H9 (cell line): Measurements from ENCODE around the gene BLNK. TPM values are rescaled to one million over a fixed set of nuclear protein-coding genes. Genes with fewer than 3 reads are reported as not detected.

Experiments used
- DNase-seq: peaks from one replicate; pipeline ENCODE4 v3.0.0-alpha.2; 2017
- H2AFZ ChIP-seq: one replicate; pipeline ENCODE4 v1.6.1; 2013; ENCODE audit warnings: mild to moderate bottlenecking, low read length, control low read depth, moderate library complexity
- H2AK5ac ChIP-seq: 2 replicates; pipeline ENCODE4 v1.6.1; 2013; ENCODE audit warnings: low read length, control low read depth, mixed read lengths; ENCODE audit not compliant: insufficient read length
- H2BK120ac ChIP-seq: one replicate; pipeline ENCODE4 v1.6.1; 2013; ENCODE audit warnings: low read depth, mild to moderate bottlenecking, low read length, control low read depth, inconsistent platforms; ENCODE audit not compliant: poor library complexity, severe bottlenecking
- H2BK12ac ChIP-seq: 2 replicates; pipeline ENCODE4 v1.6.1; 2013; ENCODE audit warnings: low read length, control low read depth, mixed read lengths, low read depth; ENCODE audit not compliant: insufficient read length
- H2BK15ac ChIP-seq: 2 replicates; pipeline ENCODE4 v1.6.1; 2013; ENCODE audit warnings: low read depth, low read length, control low read depth
- H2BK20ac ChIP-seq: one replicate; pipeline ENCODE4 v1.6.1; 2013; ENCODE audit warnings: low read depth, mild to moderate bottlenecking, low read length, control low read depth, inconsistent platforms; ENCODE audit not compliant: poor library complexity, severe bottlenecking
- H2BK5ac ChIP-seq: 2 replicates; pipeline ENCODE4 v1.6.1; 2013; ENCODE audit warnings: low read length, control low read depth, mixed read lengths; ENCODE audit not compliant: insufficient read length
- H3K14ac ChIP-seq: 2 replicates; pipeline ENCODE4 v1.6.1; 2013; ENCODE audit warnings: low read length, control low read depth; ENCODE audit not compliant: insufficient read depth
- H3K18ac ChIP-seq: 2 replicates; pipeline ENCODE4 v1.6.1; 2013; ENCODE audit warnings: low read depth, mild to moderate bottlenecking, mixed read lengths, low read length, control low read depth; ENCODE audit not compliant: insufficient read length
- H3K23ac ChIP-seq: 2 replicates; pipeline ENCODE4 v1.6.1; 2013; ENCODE audit warnings: low read length, control low read depth, mixed read lengths, low read depth; ENCODE audit not compliant: insufficient read length
- H3K23me2 ChIP-seq: 2 replicates; pipeline ENCODE4 v1.6.1; 2013; ENCODE audit warnings: low read depth, mild to moderate bottlenecking, mixed read lengths, low read length, control low read depth; ENCODE audit not compliant: insufficient read length, poor library complexity, severe bottlenecking
- H3K27ac ChIP-seq: 2 replicates; pipeline ENCODE4 v1.5.1; 2013; ENCODE audit warnings: low read length, control low read depth, mixed read lengths, low read depth; ENCODE audit not compliant: insufficient read length
- H3K27me3 ChIP-seq: 2 replicates; pipeline ENCODE4 v1.6.1; 2013; ENCODE audit warnings: low read length, control low read depth, inconsistent platforms; ENCODE audit not compliant: insufficient read depth
- H3K4ac ChIP-seq: 2 replicates; pipeline ENCODE4 v1.6.1; 2013; ENCODE audit warnings: low read depth, mild to moderate bottlenecking, control low read depth, inconsistent platforms, low read length, moderate library complexity
- H3K4me1 ChIP-seq: 2 replicates; pipeline ENCODE4 v1.6.1; 2013; ENCODE audit warnings: low read length, control low read depth, inconsistent platforms; ENCODE audit not compliant: insufficient read depth
- H3K4me2 ChIP-seq: 2 replicates; pipeline ENCODE4 v1.6.1; 2013; ENCODE audit warnings: low read length, control low read depth, mixed read lengths; ENCODE audit not compliant: insufficient read length, insufficient read depth
- H3K56ac ChIP-seq: 2 replicates; pipeline ENCODE4 v1.6.1; 2013; ENCODE audit warnings: low read depth, mild to moderate bottlenecking, mixed read lengths, low read length, control low read depth; ENCODE audit not compliant: insufficient read length
- H3K79me1 ChIP-seq: 2 replicates; pipeline ENCODE4 v1.6.1; 2013; ENCODE audit warnings: low read depth, mild to moderate bottlenecking, moderate library complexity, low read length, control low read depth, inconsistent platforms; ENCODE audit not compliant: insufficient read depth, poor library complexity, severe bottlenecking
- H3K79me2 ChIP-seq: 2 replicates; pipeline ENCODE4 v1.6.1; 2013; ENCODE audit warnings: low read length, control low read depth, inconsistent platforms; ENCODE audit not compliant: insufficient read depth
- H3K9ac ChIP-seq: 2 replicates; pipeline ENCODE4 v1.6.1; 2013; ENCODE audit warnings: low read length, control low read depth, mixed read lengths; ENCODE audit not compliant: insufficient read length; ENCODE audit errors: extremely low read depth
- H3K9me3 ChIP-seq: one replicate; pipeline ENCODE4 v1.6.1; 2013; ENCODE audit warnings: low read depth, low read length, inconsistent platforms; ENCODE audit not compliant: control insufficient read depth
- H3T11ph ChIP-seq: one replicate; pipeline ENCODE4 v1.6.1; 2013; ENCODE audit warnings: mild to moderate bottlenecking, low read length, control low read depth, inconsistent platforms
- H4K20me1 ChIP-seq: one replicate; pipeline ENCODE4 v1.6.1; 2013; ENCODE audit not compliant: control insufficient read depth, insufficient read length, insufficient read depth
- H4K5ac ChIP-seq: 2 replicates; pipeline ENCODE4 v1.6.1; 2013; ENCODE audit warnings: low read depth, mild to moderate bottlenecking, mixed read lengths, low read length, control low read depth; ENCODE audit not compliant: insufficient read length
- H4K8ac ChIP-seq: replicated peaks from 2 replicates; pipeline ENCODE4 v1.6.1; 2013; ENCODE audit warnings: low read length, control low read depth, mixed read lengths, low read depth; ENCODE audit not compliant: insufficient read length
- H4K91ac ChIP-seq: 2 replicates; pipeline ENCODE4 v1.6.1; 2013; ENCODE audit warnings: low read depth, mild to moderate bottlenecking, moderate library complexity, mixed read lengths, low read length, control low read depth; ENCODE audit not compliant: insufficient read length
- H3K27ac Mint-ChIP-seq, 3 experiments: 2 replicates in 2 of 3; 3 replicates in 1 of 3; pipeline ENCODE4 v1.8.0; 2020 to 2021; ENCODE audit warnings: mixed read lengths in 3 of 3, mild to moderate bottlenecking in 1 of 3, moderate library complexity in 1 of 3
- H3K27me3 Mint-ChIP-seq: 2 replicates; pipeline ENCODE4 v1.8.0; 2021; ENCODE audit warnings: low read depth, mild to moderate bottlenecking, moderate library complexity, mixed read lengths
- H3K36me3 Mint-ChIP-seq, 3 experiments: 2 replicates in 2 of 3; 3 replicates in 1 of 3; pipeline ENCODE4 v1.8.0; 2020 to 2021; ENCODE audit warnings: low read depth in 3 of 3, mixed read lengths in 3 of 3; ENCODE audit not compliant: insufficient read depth in 1 of 3
- H3K4me1 Mint-ChIP-seq, 2 experiments: 2 replicates each; pipeline ENCODE4 v1.8.0; 2020; ENCODE audit warnings: mixed read lengths in 2 of 2
- H3K4me3 Mint-ChIP-seq, 2 experiments: 2 replicates in 1 of 2; 3 replicates in 1 of 2; pipeline ENCODE4 v1.8.0; 2020 to 2021; ENCODE audit warnings: mild to moderate bottlenecking in 2 of 2, mixed read lengths in 2 of 2, moderate library complexity in 1 of 2
- H3K9me3 Mint-ChIP-seq, 2 experiments: 2 replicates in 1 of 2; 3 replicates in 1 of 2; pipeline ENCODE4 v1.8.0; 2020; ENCODE audit warnings: mild to moderate bottlenecking in 2 of 2, mixed read lengths in 2 of 2, moderate library complexity in 1 of 2
- WGBS: extraction: QIAGEN DNeasy Blood & Tissue Kit; methylation state at CpG from one replicate; pipeline ENCODE4 v1.1.7; 2013; ENCODE audit warnings: missing lambda C conversion rate, low lambda C conversion rate, mixed read lengths; ENCODE audit not compliant: insufficient read length; ENCODE audit errors: extremely low coverage; 5-methylcytosine and 5-hydroxymethylcytosine counted together
- total RNA-seq: library from RNA; stranded (reverse); gene quantifications from 2 replicates; pipeline ENCODE4 v1.2.1, GENCODE V29; 2021
- TF ChIP-seq, protein P1 (sequence below): fragments of 200-600 bp; sonication (generic); conservative IDR thresholded peaks from 3 replicates; pipeline ENCODE4 v1.8.0; 2021; ENCODE audit warnings: antibody characterized with exemption, mild to moderate bottlenecking

The BLNK gene
- total RNA-seq, 1 experiment from 2014 or later: not detected

DNA sequence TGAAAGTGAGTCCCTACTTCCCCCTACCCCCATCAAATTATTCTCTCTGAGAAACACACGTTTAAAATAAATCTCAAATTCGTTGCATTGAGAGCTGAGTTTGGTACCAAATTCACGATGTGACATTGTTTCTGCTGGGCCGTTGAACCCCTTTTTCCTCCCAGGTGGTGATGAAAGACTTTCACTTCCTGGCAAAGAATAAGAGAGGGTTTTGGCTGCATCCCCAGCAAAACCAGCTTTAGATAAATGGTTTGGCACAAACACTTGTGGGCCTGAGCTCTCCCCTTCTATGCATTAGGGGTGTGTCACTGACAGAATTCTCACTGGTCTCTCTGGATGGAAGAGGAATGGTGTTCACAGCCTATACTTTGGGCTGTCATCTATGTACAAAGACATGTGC is 24.1 kb upstream of the BLNK start:
- no peak overlapping the region for H2BK20ac ChIP-seq
- H3K27me3 Mint-ChIP-seq: no peaks in the 10 kb centered on the region

More for the DNA sequence above, 24.1 kb upstream of the BLNK start:
- Mint-ChIP-seq H3K4me3 (no peak overlapping the region), H3K36me3 (no peaks in the 10 kb centered on the region), H3K9me3 (no peaks in the 10 kb centered on the region), H3K27ac (no peak overlapping the region), H3K4me1 (peaks cover 4 to 6% of the 10 kb centered on the region in 2 experiments)
- Histone ChIP-seq H4K8ac (no peak overlapping the region), H3K79me2 (no peaks in the 10 kb centered on the region), H4K91ac (no peak overlapping the region), H2BK120ac (no peak overlapping the region), H3K79me1 (no peaks in the 10 kb centered on the region), H3K4me2 (no peak overlapping the region), H2AFZ (no peak overlapping the region), H2AK5ac (no peak overlapping the region), H2BK5ac (no peak overlapping the region), H3K27ac (no peak overlapping the region), H3T11ph (no peak overlapping the region), H3K18ac (no peak overlapping the region), H2BK15ac (no peak overlapping the region), H2BK12ac (no peak overlapping the region), H3K23me2 (no peaks in the 10 kb centered on the region), H3K14ac (no peak overlapping the region), H3K4me1 (peaks cover 2% of the 10 kb centered on the region; the same call in 1 of the 2 replicates), H3K4ac (no peak overlapping the region), H3K9ac (no peak overlapping the region), H4K5ac (no peak overlapping the region), H3K27me3 (no peaks in the 10 kb centered on the region), H3K56ac (no peak overlapping the region), H3K23ac (no peak overlapping the region), H4K20me1 (no peaks in the 10 kb centered on the region), H3K9me3 (no peaks in the 10 kb centered on the region)
- TF ChIP-seq, protein P1, sequence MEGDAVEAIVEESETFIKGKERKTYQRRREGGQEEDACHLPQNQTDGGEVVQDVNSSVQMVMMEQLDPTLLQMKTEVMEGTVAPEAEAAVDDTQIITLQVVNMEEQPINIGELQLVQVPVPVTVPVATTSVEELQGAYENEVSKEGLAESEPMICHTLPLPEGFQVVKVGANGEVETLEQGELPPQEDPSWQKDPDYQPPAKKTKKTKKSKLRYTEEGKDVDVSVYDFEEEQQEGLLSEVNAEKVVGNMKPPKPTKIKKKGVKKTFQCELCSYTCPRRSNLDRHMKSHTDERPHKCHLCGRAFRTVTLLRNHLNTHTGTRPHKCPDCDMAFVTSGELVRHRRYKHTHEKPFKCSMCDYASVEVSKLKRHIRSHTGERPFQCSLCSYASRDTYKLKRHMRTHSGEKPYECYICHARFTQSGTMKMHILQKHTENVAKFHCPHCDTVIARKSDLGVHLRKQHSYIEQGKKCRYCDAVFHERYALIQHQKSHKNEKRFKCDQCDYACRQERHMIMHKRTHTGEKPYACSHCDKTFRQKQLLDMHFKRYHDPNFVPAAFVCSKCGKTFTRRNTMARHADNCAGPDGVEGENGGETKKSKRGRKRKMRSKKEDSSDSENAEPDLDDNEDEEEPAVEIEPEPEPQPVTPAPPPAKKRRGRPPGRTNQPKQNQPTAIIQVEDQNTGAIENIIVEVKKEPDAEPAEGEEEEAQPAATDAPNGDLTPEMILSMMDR: no peak
- no CpG with 5 or more reads among the region's 4 CpGs for WGBS
- DNase-seq: no peak
